HFFc6 (cell line): Measurements from ENCODE around the gene SLC25A44. TPM values are rescaled to one million over a fixed set of nuclear protein-coding genes. Genes with fewer than 3 reads are reported as not detected.

Source experiments
- DNase-seq: peaks from one replicate; pipeline ENCODE4 v3.0.0-alpha.2; 2018
- H3K27ac Mint-ChIP-seq: 2 replicates; pipeline ENCODE4 v1.8.0; 2020; ENCODE audit warnings: mild to moderate bottlenecking, mixed read lengths
- H3K27me3 Mint-ChIP-seq: 2 replicates; pipeline ENCODE4 v1.8.0; 2021; ENCODE audit warnings: mild to moderate bottlenecking, moderate library complexity, mixed read lengths; ENCODE audit not compliant: insufficient read depth
- H3K36me3 Mint-ChIP-seq: 2 replicates; pipeline ENCODE4 v1.8.0; 2021; ENCODE audit warnings: low read depth, mixed read lengths
- H3K4me1 Mint-ChIP-seq: 2 replicates; pipeline ENCODE4 v1.8.0; 2020; ENCODE audit warnings: low read depth, mixed read lengths
- H3K4me3 Mint-ChIP-seq: 2 replicates; pipeline ENCODE4 v1.8.0; 2020; ENCODE audit warnings: mild to moderate bottlenecking, moderate library complexity, mixed read lengths
- H3K9me3 Mint-ChIP-seq: 2 replicates; pipeline ENCODE4 v1.8.0; 2020; ENCODE audit warnings: mild to moderate bottlenecking, mixed read lengths
- long read RNA-seq: library from polyadenylated mRNA; unstranded; transcript quantifications from one replicate; pipeline ENCODE4 v2.0.0, GENCODE V29; 2019
- total RNA-seq, 6 experiments: library from RNA; stranded (reverse); fragmentation: NEBNext Ultra II Directional; extraction: Animal tissue kit (Norgen Biotek cat#: 25700); gene quantifications; 2 replicates in 1 of 6; 3 replicates in 5 of 6; pipeline ENCODE4 v1.2.3, GENCODE V29; 2021
- TF ChIP-seq, protein P1 (sequence below): fragments of 200-600 bp; sonication (generic); IDR thresholded peaks from 2 replicates; pipeline ENCODE4 v1.5.0; 2021; ENCODE audit warnings: antibody characterized with exemption, mild to moderate bottlenecking

The SLC25A44 gene, protein sequence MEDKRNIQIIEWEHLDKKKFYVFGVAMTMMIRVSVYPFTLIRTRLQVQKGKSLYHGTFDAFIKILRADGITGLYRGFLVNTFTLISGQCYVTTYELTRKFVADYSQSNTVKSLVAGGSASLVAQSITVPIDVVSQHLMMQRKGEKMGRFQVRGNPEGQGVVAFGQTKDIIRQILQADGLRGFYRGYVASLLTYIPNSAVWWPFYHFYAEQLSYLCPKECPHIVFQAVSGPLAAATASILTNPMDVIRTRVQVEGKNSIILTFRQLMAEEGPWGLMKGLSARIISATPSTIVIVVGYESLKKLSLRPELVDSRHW
- total RNA-seq: 10 to 100 TPM; 19.6 to 25.2 (median 23.4) TPM
- long read RNA-seq, transcript SLC25A44-201 (4 exons, 3,482 nt): major isoform, 6 of 10 reads
- long read RNA-seq, partial matches to known transcripts: 0 of 10 reads
- long read RNA-seq, other reads (novel, unspliced or antisense): 4 of 10 reads

DNA sequence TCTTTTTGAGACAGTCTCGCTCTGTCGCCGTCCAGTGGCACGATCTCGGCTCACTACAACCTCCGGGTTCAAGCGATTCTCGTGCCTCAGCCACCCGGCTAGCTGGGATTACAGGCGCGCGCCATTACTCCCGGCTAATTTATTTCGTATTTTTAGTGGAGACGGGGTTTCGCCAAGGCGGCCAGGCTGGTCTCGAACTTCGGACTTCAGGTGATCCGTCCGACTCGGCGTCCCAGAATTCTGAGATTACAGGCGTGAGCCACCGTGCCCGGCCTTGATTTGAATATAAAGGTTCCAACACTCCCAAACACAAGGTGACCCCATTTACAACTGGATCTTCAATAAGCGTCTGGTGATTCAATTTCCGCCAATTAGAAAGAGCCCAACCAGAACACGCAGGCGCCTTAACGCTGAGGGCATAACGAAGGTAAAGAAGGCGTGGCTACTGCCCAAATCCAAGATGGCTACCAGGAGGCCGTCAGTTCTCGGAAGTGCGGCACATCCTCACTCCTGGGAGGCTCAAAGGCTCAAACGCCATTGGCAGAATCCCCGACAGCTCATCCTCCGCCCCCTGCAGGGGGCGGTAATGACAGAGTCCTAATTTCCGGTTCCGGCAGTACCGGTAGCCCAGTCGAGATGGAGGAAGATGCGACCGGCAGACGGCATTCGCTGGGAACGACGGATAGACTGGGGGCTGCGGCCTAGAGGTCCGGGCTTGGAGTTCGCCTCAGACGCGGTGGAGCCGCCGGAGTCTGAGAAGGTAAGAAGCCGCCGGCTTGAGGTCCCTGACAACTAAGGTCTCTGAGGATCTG, at the start of gene SLC25A44:
Gene SLC25A44 (plus strand): TSS at position 617 of the 812 bp plus-strand sequence. CDS start 5,744 bp downstream, outside the sequence.
- Mint-ChIP-seq H3K4me1 (peaks cover 33% of the 10 kb centered on the region), H3K9me3 (no peaks in the 10 kb centered on the region), H3K27me3 (peaks cover 1% of the 10 kb centered on the region; the same call in 1 of the 2 replicates), H3K36me3 (peaks cover 15% of the 10 kb centered on the region), H3K4me3 (peak within 1 kb of the TSS; percentile 99), H3K27ac (peak within 1 kb of the TSS; percentile 90)
- TF ChIP-seq, protein P1, sequence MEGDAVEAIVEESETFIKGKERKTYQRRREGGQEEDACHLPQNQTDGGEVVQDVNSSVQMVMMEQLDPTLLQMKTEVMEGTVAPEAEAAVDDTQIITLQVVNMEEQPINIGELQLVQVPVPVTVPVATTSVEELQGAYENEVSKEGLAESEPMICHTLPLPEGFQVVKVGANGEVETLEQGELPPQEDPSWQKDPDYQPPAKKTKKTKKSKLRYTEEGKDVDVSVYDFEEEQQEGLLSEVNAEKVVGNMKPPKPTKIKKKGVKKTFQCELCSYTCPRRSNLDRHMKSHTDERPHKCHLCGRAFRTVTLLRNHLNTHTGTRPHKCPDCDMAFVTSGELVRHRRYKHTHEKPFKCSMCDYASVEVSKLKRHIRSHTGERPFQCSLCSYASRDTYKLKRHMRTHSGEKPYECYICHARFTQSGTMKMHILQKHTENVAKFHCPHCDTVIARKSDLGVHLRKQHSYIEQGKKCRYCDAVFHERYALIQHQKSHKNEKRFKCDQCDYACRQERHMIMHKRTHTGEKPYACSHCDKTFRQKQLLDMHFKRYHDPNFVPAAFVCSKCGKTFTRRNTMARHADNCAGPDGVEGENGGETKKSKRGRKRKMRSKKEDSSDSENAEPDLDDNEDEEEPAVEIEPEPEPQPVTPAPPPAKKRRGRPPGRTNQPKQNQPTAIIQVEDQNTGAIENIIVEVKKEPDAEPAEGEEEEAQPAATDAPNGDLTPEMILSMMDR: peak; percentile 89
- DNase-seq: peak; percentile 99

DNA sequence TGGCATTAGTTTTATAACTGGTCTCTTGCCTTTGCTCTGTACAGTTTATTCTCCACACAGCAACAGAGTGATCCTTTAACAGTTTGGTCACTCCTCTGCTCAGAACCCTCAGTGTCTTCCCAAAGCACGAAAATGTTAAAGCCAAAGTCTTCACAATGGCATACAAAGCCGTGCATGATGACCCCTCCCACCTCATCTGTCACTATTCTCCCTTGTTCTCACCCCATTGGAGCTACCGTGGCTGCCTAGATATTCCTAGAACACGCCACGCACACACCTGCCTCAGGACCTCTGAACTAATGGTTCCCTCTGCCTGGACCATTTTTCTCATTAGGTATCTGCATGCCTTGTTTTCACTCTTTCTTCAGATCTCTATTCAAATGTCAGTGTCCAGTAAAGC, 49.2 kb upstream of the SLC25A44 start:
- peaks cover 25% of the 10 kb centered on the region for H3K36me3 Mint-ChIP-seq
- H3K4me1 Mint-ChIP-seq: peaks cover 62% of the 10 kb centered on the region
- H3K9me3 Mint-ChIP-seq: peaks cover 29% of the 10 kb centered on the region
- peaks cover 88% of the 10 kb centered on the region for H3K27me3 Mint-ChIP-seq
- peak overlapping the region; percentile 77 for H3K27ac Mint-ChIP-seq
- DNase-seq: no peak
- H3K4me3 Mint-ChIP-seq: peak overlapping the region; percentile 29; the same call in 1 of the 2 replicates
- TF ChIP-seq, protein P1: no peak

DNA sequence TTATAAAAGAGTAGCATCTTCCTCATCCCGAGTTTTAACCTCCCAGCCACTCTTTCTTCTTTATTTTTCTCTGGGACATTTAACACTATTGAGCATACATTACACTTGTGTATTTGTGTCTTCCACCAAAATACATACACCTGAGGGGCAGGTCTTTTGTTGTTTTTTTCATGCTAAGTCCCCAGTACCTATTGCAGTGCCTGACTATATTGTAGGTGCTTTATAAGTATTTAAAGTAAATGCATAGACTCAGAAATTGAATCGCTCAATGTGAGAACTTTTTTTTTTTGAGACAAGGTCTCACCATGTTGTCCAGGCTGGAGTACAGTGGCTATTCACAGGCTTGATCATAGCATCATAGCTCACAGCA, 48.3 kb upstream of the SLC25A44 start:
- no peak for DNase-seq
- Mint-ChIP-seq H3K27me3 (peaks cover 85% of the 10 kb centered on the region), H3K27ac (peak overlapping the region; percentile 70), H3K4me1 (peaks cover 61% of the 10 kb centered on the region), H3K36me3 (peaks cover 16% of the 10 kb centered on the region), H3K9me3 (peaks cover 20% of the 10 kb centered on the region), H3K4me3 (peak overlapping the region; percentile 67)
- TF ChIP-seq, protein P1: no peak

DNA sequence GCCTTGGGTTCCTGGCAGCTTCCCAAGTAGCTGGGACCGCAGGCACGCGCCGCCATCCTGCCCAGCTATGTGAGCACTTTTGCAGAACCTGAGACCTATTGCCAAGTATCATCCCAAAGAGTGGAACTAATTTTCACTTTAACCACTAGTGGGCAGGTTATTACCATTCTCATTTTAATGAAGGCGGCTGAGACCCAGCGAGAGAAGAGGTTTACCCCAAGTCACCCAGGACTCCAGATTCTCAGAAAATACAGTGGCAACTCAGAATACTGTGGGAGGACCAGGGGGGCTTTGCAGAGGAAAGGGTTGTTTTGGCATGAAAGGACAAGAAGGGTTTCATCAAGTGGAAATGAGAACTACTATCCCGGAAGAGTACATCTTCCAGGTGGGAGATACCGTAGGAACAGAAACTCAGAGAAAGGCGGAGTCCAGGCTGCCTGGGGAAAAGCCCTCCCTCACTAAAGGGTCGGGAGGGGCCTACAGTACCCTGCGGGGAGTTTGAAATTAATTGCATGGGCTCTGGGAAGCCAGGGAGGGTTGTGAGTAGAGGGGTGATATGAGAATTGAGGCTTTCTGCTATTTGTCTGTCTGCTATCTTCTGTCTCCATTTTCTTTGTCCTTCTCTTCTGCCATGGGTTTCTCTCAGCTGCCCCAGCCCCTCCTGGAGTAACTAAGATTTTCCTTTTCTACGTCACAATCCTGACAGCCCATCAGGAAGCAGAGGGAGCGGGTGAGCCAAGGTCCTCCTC, 47.7 kb upstream of the SLC25A44 start:
- peak; percentile 97 for DNase-seq
- peaks cover 61% of the 10 kb centered on the region for H3K4me1 Mint-ChIP-seq
- peak overlapping the region; percentile 70 for H3K27ac Mint-ChIP-seq
- H3K4me3 Mint-ChIP-seq: peak overlapping the region; percentile 67
- H3K9me3 Mint-ChIP-seq: peaks cover 15% of the 10 kb centered on the region
- peaks cover 79% of the 10 kb centered on the region for H3K27me3 Mint-ChIP-seq
- peaks cover 11% of the 10 kb centered on the region for H3K36me3 Mint-ChIP-seq
- TF ChIP-seq, protein P1: peak; percentile 89
